Stimulated activated CD4-positive, alpha-beta T cell treated with anti-CD3 and anti-CD28 coated beads, Interleukin-15, amount 100 ng/mL, for 24 hours (primary cell): ENCODE results near the gene PLEKHA5.
"Not testable (repeated sequence)": the region's sequence is repeated elsewhere in the genome, so short reads cannot be mapped to it uniquely, and the experiment has no call there.

Source experiments
- DNase-seq: peaks from one replicate; pipeline ENCODE4 v3.0.0-alpha.2; 2020

PLEKHA5 gene

GRCh38 chr12:19169222-19169621, 39.7 kb downstream of the PLEKHA5 start:
- DNase-seq = no peak

GRCh38 chr12:19170286-19170685, 40.8 kb downstream of the PLEKHA5 start:
- DNase-seq = not testable (repeated sequence)

- no peak for DNase-seq
Observed at GRCh38 chr12:19171731-19172130, 42.2 kb downstream of the PLEKHA5 start.

- DNase-seq = no peak
Observed at GRCh38 chr12:19177754-19178153, 48.2 kb downstream of the PLEKHA5 start.

GRCh38 chr12:19179986-19180385, 50.5 kb downstream of the PLEKHA5 start:
- DNase-seq = no peak

- DNase-seq = no peak
Observed at GRCh38 chr12:19181666-19182426, 52.3 kb downstream of the PLEKHA5 start.

- no peak for DNase-seq
Observed at GRCh38 chr12:19183121-19183838, 53.7 kb downstream of the PLEKHA5 start.

- DNase-seq = no peak
Observed at GRCh38 chr12:19185262-19185929, 55.9 kb downstream of the PLEKHA5 start.

- no peak for DNase-seq
Observed at GRCh38 chr12:19186722-19187661, 57.5 kb downstream of the PLEKHA5 start.

- no peak for DNase-seq
Observed at GRCh38 chr12:19189522-19189921, 60.0 kb downstream of the PLEKHA5 start.

- DNase-seq = no peak
Observed at GRCh38 chr12:19190292-19191031, 60.9 kb downstream of the PLEKHA5 start.

GRCh38 chr12:19191089-19191488, 61.6 kb downstream of the PLEKHA5 start:
- no peak for DNase-seq

GRCh38 chr12:19191563-19191962, 62.0 kb downstream of the PLEKHA5 start:
- no peak for DNase-seq

GRCh38 chr12:19192710-19193109, 63.2 kb downstream of the PLEKHA5 start:
- DNase-seq = no peak

- DNase-seq = no peak
Observed at GRCh38 chr12:19194963-19195362, 65.4 kb downstream of the PLEKHA5 start.

- no peak for DNase-seq
Observed at GRCh38 chr12:19196959-19197630, 67.6 kb downstream of the PLEKHA5 start.

- no peak for DNase-seq
Observed at GRCh38 chr12:19198272-19198671, 68.7 kb downstream of the PLEKHA5 start.

- no peak for DNase-seq
Observed at GRCh38 chr12:19199332-19199731, 69.8 kb downstream of the PLEKHA5 start.

- DNase-seq = no peak
Observed at GRCh38 chr12:19200261-19200660, 70.7 kb downstream of the PLEKHA5 start.

GRCh38 chr12:19201661-19202060, 72.1 kb downstream of the PLEKHA5 start:
- no peak for DNase-seq

- no peak for DNase-seq
Observed at GRCh38 chr12:19203013-19203412, 73.5 kb downstream of the PLEKHA5 start.
